ENCODE measurements around the gene RORC.
"Not testable (repeated sequence)": the region's sequence is repeated elsewhere in the genome, so short reads cannot be mapped to it uniquely, and the experiment has no call there.

The RORC gene

DNA sequence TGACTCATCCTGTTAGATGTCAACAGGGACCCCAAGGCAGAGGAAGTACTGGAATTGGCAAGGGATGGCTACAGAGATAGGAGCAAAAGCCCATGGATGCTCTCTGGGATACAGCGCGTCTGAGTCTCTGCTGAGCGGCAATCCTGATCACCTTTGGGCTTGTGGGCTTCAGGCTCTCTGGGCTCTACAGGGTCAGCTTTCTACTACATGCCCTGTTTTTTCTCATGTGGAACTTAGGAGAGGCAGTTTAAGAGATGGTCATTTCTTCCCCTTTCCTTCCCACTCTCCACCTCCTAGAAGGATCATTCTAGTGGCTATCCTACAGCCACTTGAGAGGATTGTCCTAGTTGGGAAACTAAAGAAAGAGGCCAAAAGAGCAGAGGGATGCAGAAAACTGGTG, 27.7 kb downstream of the RORC start:
- no peak for DNase-seq

GRCh38 chr1:151803164-151803563, 28.4 kb downstream of the RORC start:
- no peak for DNase-seq

DNA sequence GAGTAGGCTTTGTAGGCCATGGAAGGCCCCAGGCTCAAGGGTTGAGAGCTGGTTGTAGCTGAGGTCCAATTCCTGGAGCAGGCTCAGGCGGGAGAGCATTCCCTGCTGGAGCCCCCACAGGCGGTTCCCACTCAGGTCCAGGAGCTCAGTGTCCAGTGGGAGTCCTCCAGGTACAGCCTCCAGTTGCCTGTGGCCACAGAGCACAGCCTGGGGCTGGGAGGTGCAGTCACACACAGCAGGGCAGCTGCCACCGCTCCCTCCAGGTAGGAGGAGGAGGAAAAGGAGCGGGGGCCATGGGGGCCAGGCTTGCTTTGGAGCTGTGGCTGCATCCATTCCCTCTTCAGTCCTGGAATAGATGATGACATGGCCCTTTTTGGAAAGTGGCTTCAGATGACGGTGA, 29.2 kb downstream of the RORC start:
- DNase-seq, result no peak

- DNase-seq, result no peak
Observed at GRCh38 chr1:151801846-151802245, 29.8 kb downstream of the RORC start.

DNA sequence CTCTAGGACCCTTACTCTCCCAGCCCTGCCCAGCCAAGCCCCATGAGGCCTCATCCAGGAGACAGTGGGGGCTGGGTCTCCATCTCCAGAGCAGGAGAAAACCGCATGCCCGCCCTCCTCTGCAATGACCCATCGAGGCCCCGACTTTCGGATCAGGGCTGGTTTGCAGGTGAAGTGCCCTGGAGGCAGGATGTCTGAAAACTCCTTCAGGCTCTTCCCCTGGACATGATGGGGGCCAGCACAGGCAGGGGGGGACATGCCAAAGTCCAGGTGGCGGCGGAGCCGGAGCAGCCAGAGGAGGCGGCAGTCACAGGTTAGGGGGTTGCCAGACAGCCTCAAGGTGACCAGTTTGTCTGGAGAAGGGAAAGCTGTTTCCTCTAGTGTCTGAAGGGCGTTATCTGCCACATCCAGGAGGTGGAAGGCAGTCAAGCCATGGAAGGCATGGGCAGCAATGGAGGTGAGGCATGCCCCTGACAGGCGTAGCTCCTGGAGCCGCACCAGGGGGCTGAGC, 30.2 kb downstream of the RORC start:
- no peak for DNase-seq

DNA sequence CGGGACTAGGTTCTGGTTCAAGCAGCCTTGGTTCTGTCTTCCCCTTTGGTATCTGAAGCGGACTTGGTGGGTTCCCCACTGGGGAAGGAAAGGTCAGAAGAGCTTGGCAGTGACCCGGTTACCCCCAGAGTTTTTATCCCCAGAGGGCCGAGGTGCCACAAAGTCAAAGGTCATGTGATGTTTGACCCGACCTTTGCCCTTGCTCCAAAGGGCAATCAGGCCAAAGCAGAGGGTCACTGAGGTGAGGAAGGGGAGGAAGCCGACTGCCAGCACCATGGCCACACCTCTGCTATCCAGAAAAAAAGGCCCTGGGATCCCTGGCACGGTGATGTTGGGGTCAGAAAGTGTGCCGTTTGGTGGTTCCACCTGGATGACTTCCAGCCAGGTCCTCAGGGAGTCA, 30.8 kb downstream of the RORC start:
- no peak for DNase-seq

GRCh38 chr1:151799179-151800022, 32.2 kb downstream of the RORC start:
- DNase-seq, result no peak

GRCh38 chr1:151798571-151798970, 33.0 kb downstream of the RORC start:
- DNase-seq, result no peak

DNA sequence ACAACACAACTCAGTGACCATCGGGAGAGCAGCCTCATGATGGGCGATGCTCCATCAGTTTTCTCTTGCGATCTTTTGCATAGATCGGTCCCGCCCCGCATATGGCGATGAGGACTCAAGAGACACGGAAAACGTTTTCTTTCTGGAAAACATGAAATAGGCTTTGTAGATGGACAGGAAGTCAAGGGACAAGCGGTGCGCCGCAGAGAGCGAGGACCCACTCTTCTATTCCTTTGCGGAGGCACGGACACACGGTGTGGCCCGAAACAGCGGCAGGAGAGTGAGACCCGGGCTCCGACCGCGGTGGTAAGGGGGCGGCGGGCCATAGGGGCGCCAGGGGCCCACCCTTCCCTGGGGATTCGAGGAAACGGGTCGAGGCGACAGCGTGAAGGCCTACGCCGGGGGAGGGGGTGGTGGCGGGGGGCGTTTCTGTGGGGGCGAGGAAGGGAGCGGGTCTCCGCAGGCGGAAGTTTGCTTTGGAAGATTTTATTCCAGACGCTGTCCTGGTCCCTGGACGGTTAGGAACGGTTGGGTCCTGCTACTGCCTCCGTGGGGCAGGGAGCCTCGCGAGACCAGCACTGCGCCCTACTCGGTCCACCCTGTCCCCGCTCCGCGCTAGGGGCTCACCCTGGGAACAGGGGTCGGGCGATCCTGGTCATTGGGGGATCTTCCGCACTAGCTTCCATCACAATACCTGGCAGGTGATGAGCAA, 40.5 kb downstream of the RORC start:
- no peak for DNase-seq

- DNase-seq, result peak; percentile 99
Observed at GRCh38 chr1:151790071-151790939, 41.3 kb downstream of the RORC start, which contains the start of gene TDRKH. Gene TDRKH, minus strand, starts transcription at chr1:151790500. Its CDS starts 7,478 bp downstream, at chr1:151783022.

GRCh38 chr1:151787689-151788088, 43.9 kb downstream of the RORC start:
- DNase-seq, result no peak

GRCh38 chr1:151783796-151784195, 47.8 kb downstream of the RORC start:
- DNase-seq, result no peak

GRCh38 chr1:151782741-151783140, 48.9 kb downstream of the RORC start:
- no peak for DNase-seq

DNA sequence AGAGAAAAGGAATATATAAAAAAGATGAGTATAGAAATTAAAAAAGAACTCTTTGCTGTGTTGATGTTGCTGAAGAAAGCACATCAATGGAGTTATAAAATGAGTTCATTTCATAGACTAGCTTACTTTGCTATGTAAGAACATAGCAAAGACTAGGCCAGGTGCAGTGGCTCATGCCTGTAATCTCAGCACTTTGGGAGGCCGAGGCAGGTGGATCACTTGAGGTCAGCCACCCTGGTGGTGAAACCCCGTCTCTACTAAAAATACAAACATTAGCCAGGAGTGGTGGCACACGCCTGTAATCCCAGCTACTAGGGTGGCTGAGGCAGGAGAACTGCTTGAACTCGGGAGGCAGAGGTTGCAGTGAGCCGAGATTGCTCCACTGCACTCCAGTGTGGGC, 49.6 kb downstream of the RORC start:
- DNase-seq, result not testable (repeated sequence)

GRCh38 chr1:151780736-151781135, 50.9 kb downstream of the RORC start:
- DNase-seq, result not testable (repeated sequence)

DNA sequence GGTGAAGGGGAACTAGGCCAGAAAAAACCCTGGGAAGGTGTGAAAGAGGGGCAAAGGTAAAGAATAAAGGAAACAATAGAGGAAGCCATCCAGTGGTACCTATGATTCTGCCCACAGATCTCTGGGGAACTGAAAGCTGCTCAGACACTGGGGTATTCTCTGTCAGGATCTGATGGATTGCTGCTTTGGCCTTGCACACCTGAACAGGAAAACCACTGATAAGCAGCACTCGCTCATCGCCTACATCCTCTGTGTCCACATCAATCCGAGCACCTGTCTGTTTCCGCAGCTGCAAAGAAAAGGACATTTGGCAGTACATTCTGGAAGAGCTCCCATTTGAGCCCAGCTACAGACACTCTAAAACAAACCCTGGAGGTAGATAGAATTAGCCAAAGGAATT, 51.8 kb downstream of the RORC start:
- DNase-seq, result no peak

GRCh38 chr1:151777317-151777716, 54.3 kb downstream of the RORC start:
- no peak for DNase-seq

- no peak for DNase-seq
Observed at GRCh38 chr1:151776665-151777062, 54.9 kb downstream of the RORC start.

DNA sequence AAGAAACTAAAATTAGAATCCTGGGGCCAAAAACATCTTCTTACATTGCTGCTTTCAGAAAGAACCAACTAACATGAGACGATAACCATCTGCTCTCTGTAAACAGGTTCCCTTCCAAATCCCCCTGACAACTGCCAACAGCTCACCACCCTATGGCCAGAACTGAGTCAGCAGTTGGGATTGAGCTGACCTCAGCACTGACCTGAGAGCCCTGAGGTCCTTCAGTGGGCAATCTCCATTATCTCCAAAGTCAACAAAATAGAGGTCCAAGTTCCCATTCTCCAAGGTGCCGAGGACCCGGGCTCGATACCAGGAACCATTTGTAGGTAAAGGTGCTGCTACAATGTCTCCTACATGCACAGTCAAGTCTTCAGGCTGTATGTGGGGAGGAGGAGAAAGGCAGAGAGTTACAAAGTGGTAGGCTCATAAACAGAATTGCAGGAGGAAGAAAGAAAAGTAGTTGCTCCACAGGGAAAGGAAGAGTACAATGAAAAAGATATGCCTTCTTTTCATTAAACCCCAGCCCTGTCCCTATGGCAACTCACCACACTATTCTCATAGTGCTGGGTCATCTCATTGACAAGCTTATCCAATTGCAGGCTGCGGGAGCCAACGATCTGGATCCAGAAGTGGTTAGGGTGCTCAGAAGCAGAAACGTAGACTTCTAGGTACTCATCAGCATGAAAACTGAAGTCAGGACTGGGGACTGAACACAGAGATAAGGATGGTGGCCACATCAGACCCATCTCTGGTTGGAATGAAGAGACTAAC, 55.5 kb downstream of the RORC start:
- no peak for DNase-seq

DNA sequence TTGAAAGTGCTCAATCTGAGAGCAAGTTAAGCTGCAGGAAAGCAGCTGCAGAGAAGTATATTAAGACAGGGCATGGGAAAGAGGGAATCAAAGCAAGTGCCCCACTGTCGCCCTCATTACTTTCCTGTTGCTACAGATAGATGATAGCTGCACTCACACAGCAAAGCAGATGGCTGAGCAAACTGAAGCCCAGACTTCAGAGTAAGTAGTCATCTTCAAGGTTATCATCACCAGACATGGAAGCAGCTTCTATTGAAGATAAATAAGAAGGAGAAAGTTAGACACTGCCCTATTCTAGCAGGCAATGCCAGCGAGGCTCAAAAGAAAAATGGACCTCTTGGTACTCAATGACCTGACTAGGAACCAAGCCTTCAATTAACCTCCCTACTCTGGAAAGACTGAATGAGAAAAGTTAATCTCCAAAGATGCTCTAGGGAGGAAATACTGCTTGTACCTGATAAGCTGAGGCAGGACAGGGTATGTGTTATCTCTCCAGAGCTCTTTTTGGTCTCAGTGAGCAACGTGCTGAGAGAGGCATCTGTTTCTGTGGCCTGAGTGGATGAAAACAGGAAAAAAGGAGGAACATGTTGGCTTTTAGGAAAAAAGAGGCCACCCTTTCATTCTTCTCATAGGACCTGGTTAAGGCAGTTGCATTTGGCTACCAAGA, 57.2 kb downstream of the RORC start:
- no peak for DNase-seq

GRCh38 chr1:151773702-151774101, 57.9 kb downstream of the RORC start:
- peak; percentile 82 for DNase-seq

DNA sequence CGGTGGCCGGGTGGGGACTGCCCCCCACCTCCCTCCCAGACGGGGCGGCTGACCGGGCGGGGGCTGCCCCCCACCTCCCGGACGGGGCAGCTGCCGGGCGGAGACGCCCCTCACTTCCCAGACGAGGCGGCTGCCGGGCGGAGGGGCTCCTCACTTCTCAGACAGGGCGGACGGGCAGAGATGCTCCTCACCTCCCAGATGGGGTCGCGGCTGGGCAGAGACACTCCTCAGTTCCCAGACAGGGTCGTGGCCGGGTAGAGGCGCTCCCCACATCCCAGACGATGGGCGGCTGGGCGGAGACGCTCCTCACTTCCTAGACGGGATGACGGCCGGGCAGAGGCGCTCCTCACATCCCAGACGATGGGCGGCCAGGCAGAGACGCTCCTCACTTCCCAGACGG, 62.3 kb downstream of the RORC start:
- DNase-seq, result not testable (repeated sequence)

Data from NCI-H226 (cell line).